Neural progenitor cell (in vitro differentiated cells): Measurements from ENCODE around the gene MROH9. TPM values are rescaled to one million over a fixed set of nuclear protein-coding genes. Genes with fewer than 3 reads are reported as not detected.

Source experiments
- DNase-seq: peaks from one replicate; pipeline ENCODE4 v3.0.0-alpha.2; 2016; ENCODE audit warnings: low spot score
- H2AFZ ChIP-seq: fragments of 200-600 bp; sonication (generic); replicated peaks from 2 replicates; pipeline ENCODE4 v1.6.1; 2016; ENCODE audit warnings: antibody characterized with exemption
- H3F3A ChIP-seq: fragments of 200-600 bp; sonication (generic); 2 replicates; pipeline ENCODE4 v1.6.1; 2016; ENCODE audit warnings: antibody characterized with exemption, low read depth
- H3K27ac ChIP-seq: fragments of 200-600 bp; sonication (generic); 2 replicates; pipeline ENCODE4 v1.5.1; 2016; ENCODE audit warnings: mild to moderate bottlenecking
- H3K27me3 ChIP-seq: fragments of 200-600 bp; sonication (generic); 2 replicates; pipeline ENCODE4 v1.6.1; 2016; ENCODE audit warnings: mild to moderate bottlenecking, moderate library complexity
- H3K36me3 ChIP-seq: fragments of 200-600 bp; sonication (generic); 2 replicates; pipeline ENCODE4 v1.5.1; 2016
- H3K4me1 ChIP-seq: fragments of 200-600 bp; sonication (generic); 2 replicates; pipeline ENCODE4 v1.6.1; 2016; ENCODE audit warnings: mixed run types
- H3K4me2 ChIP-seq: fragments of 200-600 bp; sonication (generic); 2 replicates; pipeline ENCODE4 v1.6.1; 2016
- H3K4me3 ChIP-seq: fragments of 200-600 bp; sonication (generic); 2 replicates; pipeline ENCODE4 v1.5.1; 2016
- H3K79me2 ChIP-seq: fragments of 200-600 bp; sonication (generic); 2 replicates; pipeline ENCODE4 v1.6.1; 2016; ENCODE audit warnings: low read depth
- H3K9ac ChIP-seq: fragments of 200-600 bp; sonication (generic); 2 replicates; pipeline ENCODE4 v1.6.1; 2016
- H3K9me3 ChIP-seq: fragments of 200-600 bp; sonication (generic); 2 replicates; pipeline ENCODE4 v1.5.1; 2016; ENCODE audit warnings: low read depth
- H4K20me1 ChIP-seq: fragments of 200-600 bp; sonication (generic); 2 replicates; pipeline ENCODE4 v1.6.1; 2016; ENCODE audit warnings: low read depth
- H3K27ac Mint-ChIP-seq: 3 replicates; pipeline ENCODE4 v1.8.0; 2021; ENCODE audit warnings: mixed read lengths
- H3K27me3 Mint-ChIP-seq: 2 replicates; pipeline ENCODE4 v1.8.0; 2022; ENCODE audit warnings: low read depth, mild to moderate bottlenecking, inconsistent platforms, moderate library complexity, mixed read lengths; ENCODE audit not compliant: insufficient read depth
- H3K36me3 Mint-ChIP-seq: 3 replicates; pipeline ENCODE4 v1.8.0; 2021; ENCODE audit warnings: mixed read lengths
- H3K4me1 Mint-ChIP-seq: 3 replicates; pipeline ENCODE4 v1.8.0; 2021; ENCODE audit warnings: mixed read lengths
- H3K4me3 Mint-ChIP-seq: 3 replicates; pipeline ENCODE4 v1.8.0; 2021; ENCODE audit warnings: mild to moderate bottlenecking, moderate library complexity, mixed read lengths
- H3K9me3 Mint-ChIP-seq: 3 replicates; pipeline ENCODE4 v1.8.0; 2020; ENCODE audit warnings: mixed read lengths
- EZH2 ChIP-seq: fragments of 200-600 bp; sonication (generic); IDR thresholded peaks from 2 replicates; pipeline ENCODE4 v1.6.1; 2017; ENCODE audit warnings: antibody characterized with exemption, mild to moderate bottlenecking, moderate library complexity
- EZH2phosphoT487 ChIP-seq: fragments of 200-600 bp; sonication (generic); IDR thresholded peaks from 2 replicates; pipeline ENCODE4 v1.6.1; 2017; ENCODE audit warnings: antibody characterized with exemption
- total RNA-seq: library from RNA; depleted of rRNA; stranded (reverse); fragments of >200 nt; gene quantifications from 2 replicates; pipeline ENCODE4 v1.2.3, GENCODE V29; 2015; ENCODE audit warnings: low replicate concordance
- TF ChIP-seq, protein P1 (sequence below): fragments of 200-600 bp; sonication (generic); IDR thresholded peaks from 2 replicates; pipeline ENCODE4 v1.5.1; 2017; ENCODE audit warnings: antibody characterized with exemption, mild to moderate bottlenecking

Gene MROH9
- total RNA-seq, 1 donor from 2014 or later = not detected

DNA sequence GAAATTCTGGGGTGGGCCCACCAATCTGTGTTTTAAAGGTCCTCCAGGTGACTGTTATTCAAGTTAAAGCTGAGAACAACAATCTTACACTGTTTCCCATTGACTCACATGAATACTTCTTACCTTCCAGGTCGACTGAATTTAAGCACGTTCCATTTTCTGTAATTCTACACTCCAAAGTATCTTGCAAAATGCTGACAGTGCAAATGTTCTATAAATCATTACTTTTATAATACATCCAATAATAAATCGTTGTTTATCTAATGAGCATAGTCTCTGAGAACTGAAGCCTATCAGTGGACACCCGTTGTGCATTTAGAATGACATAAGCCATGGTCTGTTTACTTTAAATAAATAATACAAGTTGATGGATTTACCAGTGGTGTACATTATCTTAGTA lies 79.5 kb downstream of the MROH9 start:
- no peak overlapping the region for H3K4me3 Mint-ChIP-seq
- H2AFZ ChIP-seq = no peak overlapping the region
- no peak overlapping the region for H3K4me2 ChIP-seq
- no peaks in the 10 kb centered on the region for H3K9me3 Mint-ChIP-seq
- no peaks in the 10 kb centered on the region for H3K9me3 ChIP-seq
- H3K36me3 Mint-ChIP-seq = no peaks in the 10 kb centered on the region
- no peaks in the 10 kb centered on the region for H3F3A ChIP-seq
- H3K27me3 Mint-ChIP-seq = no peaks in the 10 kb centered on the region
- no peaks in the 10 kb centered on the region for H3K27me3 ChIP-seq
- DNase-seq = no peak
- H3K4me1 Mint-ChIP-seq = no peaks in the 10 kb centered on the region
- H3K79me2 ChIP-seq = no peaks in the 10 kb centered on the region
- H3K27ac Mint-ChIP-seq = no peak overlapping the region
- no peak overlapping the region for H3K9ac ChIP-seq
- H3K36me3 ChIP-seq = no peaks in the 10 kb centered on the region
- no peaks in the 10 kb centered on the region for H3K4me1 ChIP-seq
- no peaks in the 10 kb centered on the region for H4K20me1 ChIP-seq
- H3K27ac ChIP-seq = no peak overlapping the region
- no peak overlapping the region for H3K4me3 ChIP-seq
- TF ChIP-seq EZH2phosphoT487 = no peak

DNA sequence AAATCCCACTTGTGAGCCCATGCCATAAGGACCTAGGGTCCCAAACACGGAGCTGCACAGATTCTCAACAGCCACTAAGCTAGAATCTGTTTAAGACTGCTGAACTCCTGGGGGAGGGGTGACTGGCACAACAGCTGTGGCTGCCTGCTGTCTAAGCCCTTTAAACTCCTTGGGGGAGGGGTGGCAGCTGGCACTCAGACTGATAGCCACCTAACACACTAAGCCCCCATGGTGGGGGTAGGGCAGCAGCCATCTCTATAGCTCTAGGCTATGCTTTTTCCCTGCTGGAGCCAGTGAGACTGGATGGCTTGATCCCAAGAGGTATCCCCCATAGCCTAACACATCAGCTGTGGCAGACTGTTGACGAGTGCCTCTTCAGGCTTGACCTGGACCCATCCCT lies 82.1 kb downstream of the MROH9 start:
- TF ChIP-seq, protein P1, sequence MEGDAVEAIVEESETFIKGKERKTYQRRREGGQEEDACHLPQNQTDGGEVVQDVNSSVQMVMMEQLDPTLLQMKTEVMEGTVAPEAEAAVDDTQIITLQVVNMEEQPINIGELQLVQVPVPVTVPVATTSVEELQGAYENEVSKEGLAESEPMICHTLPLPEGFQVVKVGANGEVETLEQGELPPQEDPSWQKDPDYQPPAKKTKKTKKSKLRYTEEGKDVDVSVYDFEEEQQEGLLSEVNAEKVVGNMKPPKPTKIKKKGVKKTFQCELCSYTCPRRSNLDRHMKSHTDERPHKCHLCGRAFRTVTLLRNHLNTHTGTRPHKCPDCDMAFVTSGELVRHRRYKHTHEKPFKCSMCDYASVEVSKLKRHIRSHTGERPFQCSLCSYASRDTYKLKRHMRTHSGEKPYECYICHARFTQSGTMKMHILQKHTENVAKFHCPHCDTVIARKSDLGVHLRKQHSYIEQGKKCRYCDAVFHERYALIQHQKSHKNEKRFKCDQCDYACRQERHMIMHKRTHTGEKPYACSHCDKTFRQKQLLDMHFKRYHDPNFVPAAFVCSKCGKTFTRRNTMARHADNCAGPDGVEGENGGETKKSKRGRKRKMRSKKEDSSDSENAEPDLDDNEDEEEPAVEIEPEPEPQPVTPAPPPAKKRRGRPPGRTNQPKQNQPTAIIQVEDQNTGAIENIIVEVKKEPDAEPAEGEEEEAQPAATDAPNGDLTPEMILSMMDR = no peak
- TF ChIP-seq EZH2 (no peak), EZH2phosphoT487 (no peak)
- Histone ChIP-seq H2AFZ (peak overlapping the region; percentile 37), H3K9me3 (no peaks in the 10 kb centered on the region), H3K4me3 (no peak overlapping the region), H3K36me3 (no peaks in the 10 kb centered on the region), H4K20me1 (no peaks in the 10 kb centered on the region), H3K4me1 (no peaks in the 10 kb centered on the region), H3K27ac (no peak overlapping the region), H3K79me2 (no peaks in the 10 kb centered on the region), H3K27me3 (no peaks in the 10 kb centered on the region), H3K4me2 (no peak overlapping the region), H3F3A (no peaks in the 10 kb centered on the region), H3K9ac (no peak overlapping the region)
- Mint-ChIP-seq H3K4me1 (no peaks in the 10 kb centered on the region), H3K27ac (no peak overlapping the region), H3K4me3 (no peak overlapping the region), H3K36me3 (no peaks in the 10 kb centered on the region), H3K9me3 (no peaks in the 10 kb centered on the region), H3K27me3 (no peaks in the 10 kb centered on the region)
- DNase-seq = peak; percentile 29

DNA sequence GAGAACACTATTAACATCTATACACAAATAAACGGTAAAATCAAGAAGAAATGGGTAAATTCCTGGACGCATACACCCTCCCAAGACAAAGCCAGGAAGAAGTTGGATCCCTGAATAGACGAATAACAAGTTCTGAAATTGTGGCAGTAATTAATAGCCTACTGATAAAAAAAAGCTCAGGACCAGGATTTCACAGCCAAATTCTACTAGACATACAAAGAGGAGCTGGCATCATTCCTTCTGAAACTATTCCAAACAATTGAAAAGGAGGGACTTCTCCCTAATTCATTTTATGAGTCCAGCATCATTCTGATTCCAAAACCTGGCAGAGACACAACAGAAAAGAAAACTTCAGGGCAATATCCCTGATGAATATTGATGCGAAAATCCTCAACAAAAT lies 84.6 kb downstream of the MROH9 start:
- Histone ChIP-seq H3F3A (no peaks in the 10 kb centered on the region), H3K9me3 (no peaks in the 10 kb centered on the region), H3K79me2 (no peaks in the 10 kb centered on the region), H2AFZ (no peak overlapping the region), H3K9ac (no peak overlapping the region), H3K36me3 (no peaks in the 10 kb centered on the region), H4K20me1 (no peaks in the 10 kb centered on the region), H3K4me3 (no peak overlapping the region), H3K27me3 (no peaks in the 10 kb centered on the region), H3K27ac (no peak overlapping the region), H3K4me2 (no peak overlapping the region), H3K4me1 (no peaks in the 10 kb centered on the region)
- Mint-ChIP-seq H3K27ac (no peak overlapping the region), H3K27me3 (no peaks in the 10 kb centered on the region), H3K9me3 (no peaks in the 10 kb centered on the region), H3K36me3 (no peaks in the 10 kb centered on the region), H3K4me3 (no peak overlapping the region), H3K4me1 (no peaks in the 10 kb centered on the region)
- no peak for DNase-seq
- TF ChIP-seq EZH2 (no peak), EZH2phosphoT487 (no peak)
- TF ChIP-seq, protein P1 = no peak

DNA sequence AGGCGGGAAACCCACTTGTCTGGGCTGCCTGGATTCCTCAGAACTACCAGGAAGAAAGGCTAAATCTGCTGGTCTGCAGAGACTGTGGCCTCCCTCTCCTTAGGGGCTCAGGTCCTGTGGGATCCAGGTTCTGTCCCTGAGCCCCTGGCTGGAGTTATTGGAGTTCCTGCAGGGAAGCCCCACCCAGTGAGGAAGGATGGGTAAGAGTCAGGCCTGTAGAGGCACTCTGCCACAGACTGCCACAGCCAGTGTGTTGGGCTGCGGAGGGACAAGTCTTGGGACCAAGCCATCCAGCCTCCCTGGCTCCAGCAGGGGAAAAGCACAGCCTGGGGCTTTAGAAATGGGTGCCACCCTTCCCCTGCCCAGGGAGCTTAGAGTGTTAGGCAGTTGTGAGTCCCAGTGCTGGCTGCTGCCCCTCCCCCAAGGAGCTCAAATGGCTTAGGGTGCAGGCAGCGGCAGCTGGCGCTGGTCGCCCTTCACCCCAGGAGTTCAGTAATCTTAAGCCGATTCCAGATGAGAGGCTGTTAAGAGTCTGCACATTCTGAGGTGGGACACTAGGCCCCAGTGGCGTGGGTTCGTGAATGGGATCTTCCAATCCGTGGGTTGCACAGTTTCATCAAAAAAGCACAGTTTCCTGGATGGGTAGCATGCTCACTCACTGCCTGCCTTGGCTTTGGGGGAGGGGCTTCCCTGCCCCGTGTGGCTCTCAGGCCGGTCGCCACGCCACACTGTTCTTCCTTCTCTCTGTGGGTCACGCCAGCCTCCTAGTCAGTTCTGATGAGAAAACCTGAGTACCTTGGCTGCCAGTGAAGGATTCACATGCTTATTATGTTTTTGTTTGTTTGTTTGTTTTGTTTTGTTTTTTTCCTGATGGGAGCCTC lies 97.7 kb downstream of the MROH9 start:
- Mint-ChIP-seq H3K9me3 (no peaks in the 10 kb centered on the region), H3K36me3 (no peaks in the 10 kb centered on the region), H3K27me3 (no peaks in the 10 kb centered on the region), H3K4me3 (no peak overlapping the region), H3K4me1 (peaks cover 2% of the 10 kb centered on the region), H3K27ac (no peak overlapping the region)
- H3F3A ChIP-seq = no peaks in the 10 kb centered on the region
- H3K9me3 ChIP-seq = no peaks in the 10 kb centered on the region
- no peaks in the 10 kb centered on the region for H3K36me3 ChIP-seq
- peak overlapping the region; percentile 52 for H3K4me2 ChIP-seq
- H3K9ac ChIP-seq = no peak overlapping the region
- no peaks in the 10 kb centered on the region for H3K27me3 ChIP-seq
- H3K27ac ChIP-seq = no peak overlapping the region
- DNase-seq = peak; percentile 46
- no peak overlapping the region for H3K4me3 ChIP-seq
- no peaks in the 10 kb centered on the region for H3K79me2 ChIP-seq
- TF ChIP-seq, protein P1 = no peak
- TF ChIP-seq EZH2 = no peak
- peaks cover 13% of the 10 kb centered on the region for H3K4me1 ChIP-seq
- H4K20me1 ChIP-seq = no peaks in the 10 kb centered on the region
- peak overlapping the region; percentile 94 for H2AFZ ChIP-seq
